HG02623 (cell line): ENCODE measurements around the gene PHOX2A.

ENCODE experiments used
- ATAC-seq: cut with Tn5 transposase; IDR thresholded peaks from one replicate; pipeline ENCODE4 v1.9.1; 2021; ENCODE audit warnings: moderate library complexity; ENCODE audit not compliant: unreplicated experiment

PHOX2A gene

GRCh38 chr11:72235351-72236057 is 8.5 kb downstream of the PHOX2A start:
- ATAC-seq: no peak

- ATAC-seq: no peak
Observed at GRCh38 chr11:72234920-72235319, 9.1 kb downstream of the PHOX2A start.

- ATAC-seq: no peak
Observed at GRCh38 chr11:72234514-72234830, 9.5 kb downstream of the PHOX2A start.

- ATAC-seq: no peak
Observed at GRCh38 chr11:72233773-72234513, 10.0 kb downstream of the PHOX2A start.

- no peak for ATAC-seq
Observed at GRCh38 chr11:72233056-72233772, 10.8 kb downstream of the PHOX2A start.

GRCh38 chr11:72232260-72233055 is 11.5 kb downstream of the PHOX2A start:
- no peak for ATAC-seq

- no peak for ATAC-seq
Observed at GRCh38 chr11:72231396-72232259, 12.3 kb downstream of the PHOX2A start.

- ATAC-seq: no peak
Observed at GRCh38 chr11:72230764-72231365, 13.1 kb downstream of the PHOX2A start.

- no peak for ATAC-seq
Observed at GRCh38 chr11:72229925-72230763, 13.8 kb downstream of the PHOX2A start.

- ATAC-seq: no peak
Observed at GRCh38 chr11:72229336-72229924, 14.5 kb downstream of the PHOX2A start.

GRCh38 chr11:72228844-72229231 is 15.1 kb downstream of the PHOX2A start:
- no peak for ATAC-seq

- ATAC-seq: no peak
Observed at GRCh38 chr11:72228229-72228843, 15.6 kb downstream of the PHOX2A start.

- no peak for ATAC-seq
Observed at GRCh38 chr11:72227316-72228228, 16.4 kb downstream of the PHOX2A start.

- no peak for ATAC-seq
Observed at GRCh38 chr11:72226701-72227100, 17.3 kb downstream of the PHOX2A start.

GRCh38 chr11:72225411-72225951 is 18.5 kb downstream of the PHOX2A start:
- ATAC-seq: no peak

GRCh38 chr11:72224564-72225410 is 19.2 kb downstream of the PHOX2A start, which contains the start of gene INPPL1:
Gene INPPL1 (plus strand): TSS chr11:72224767. CDS start chr11:72224985, 218 bp downstream.
- ATAC-seq: no peak
